SK-N-SH (cell line): ENCODE results near the gene PRAMEF27. TPM values are rescaled to one million over a fixed set of nuclear protein-coding genes. Genes with fewer than 3 reads are reported as not detected.
"Not testable (repeated sequence)": the region's sequence is repeated elsewhere in the genome, so short reads cannot be mapped to it uniquely, and the experiment has no call there.

Source experiments
- CTCF ChIA-PET: fragments of 300-600, 350-600 bp; formaldehyde crosslinking; extraction: SDS; loops from one replicate; lab custom pipeline; 2021; lab: Yijun Ruan, JAX
- POLR2A ChIA-PET: fragments of 350-600 bp; sonication (Branson Sonifier 250); formaldehyde crosslinking; extraction: SDS; loops from one replicate; lab custom pipeline; 2020; ENCODE audit warnings: antibody characterized with exemption, inconsistent platforms; lab: Yijun Ruan, JAX
- DNase-seq: peaks from one replicate; pipeline ENCODE4 v3.0.0; 2012
- H2AFZ ChIP-seq: fragments of 200-600 bp; sonication (generic); 2 replicates; pipeline ENCODE4 v1.8.1; 2016; ENCODE audit warnings: antibody characterized with exemption, mild to moderate bottlenecking, low read depth
- H3F3A ChIP-seq: fragments of 200-600 bp; sonication (generic); replicated peaks from 2 replicates; pipeline ENCODE3; 2016; ENCODE audit warnings: antibody characterized with exemption, mild to moderate bottlenecking; ENCODE audit not compliant: insufficient read depth
- H3K27ac ChIP-seq, 2 experiments: fragments of 200-500 bp in 1 of 2; fragments of 200-600 bp in 1 of 2; sonication (Bioruptor generic) in 1 of 2; sonication (generic), shearing (Covaris generic) in 1 of 2; 2 replicates each; pipeline versions ENCODE4 v1.5.1 to v1.6.1; 2014 to 2016; ENCODE audit warnings: low read depth in 2 of 2, inconsistent platforms in 1 of 2, low read length in 1 of 2, mild to moderate bottlenecking in 1 of 2, mixed read lengths in 1 of 2
- H3K27me3 ChIP-seq: fragments of 200-600 bp; sonication (generic), shearing (Covaris generic); 2 replicates; pipeline ENCODE4 v1.6.1; 2016; ENCODE audit warnings: mixed run types; ENCODE audit not compliant: insufficient read depth
- H3K36me3 ChIP-seq, 2 experiments: fragments of 200-500 bp in 1 of 2; fragments of 200-600 bp in 1 of 2; sonication (Bioruptor generic) in 1 of 2; sonication (generic) in 1 of 2; replicated peaks in 1 of 2; 2 replicates each; pipeline versions ENCODE3 to v1.5.1; 2014 to 2016; ENCODE audit warnings: low read length in 1 of 2, mild to moderate bottlenecking in 1 of 2; ENCODE audit not compliant: insufficient read depth in 2 of 2, control insufficient read depth in 1 of 2
- H3K4me1 ChIP-seq, 2 experiments: fragments of 200-500 bp in 1 of 2; fragments of 200-600 bp in 1 of 2; sonication (Bioruptor generic) in 1 of 2; sonication (generic), shearing (Covaris generic) in 1 of 2; 2 replicates each; pipeline versions ENCODE4 v1.5.1 to v1.6.1; 2014 to 2016; ENCODE audit warnings: low read depth in 1 of 2, low read length in 1 of 2, mixed run types in 1 of 2; ENCODE audit not compliant: insufficient read depth in 2 of 2, control insufficient read depth in 1 of 2
- H3K4me2 ChIP-seq: fragments of 200-600 bp; sonication (generic), shearing (Covaris generic); 2 replicates; pipeline ENCODE4 v1.6.1; 2017; ENCODE audit warnings: mixed run types
- H3K4me3 ChIP-seq, 2 experiments: fragments of 200-500 bp in 1 of 2; fragments of 200-600 bp in 1 of 2; sonication (Bioruptor generic) in 1 of 2; sonication (generic), shearing (Covaris generic) in 1 of 2; 2 replicates each; pipeline versions ENCODE4 v1.5.1 to v1.8.1; 2014 to 2016; ENCODE audit warnings: low read depth in 2 of 2, inconsistent platforms in 1 of 2, low read length in 1 of 2, mild to moderate bottlenecking in 1 of 2, mixed read lengths in 1 of 2, moderate library complexity in 1 of 2
- H3K79me2 ChIP-seq: fragments of 200-600 bp; sonication (generic); 2 replicates; pipeline ENCODE4 v1.8.1; 2017; ENCODE audit warnings: mild to moderate bottlenecking; ENCODE audit not compliant: insufficient read depth
- H3K9ac ChIP-seq: fragments of 200-600 bp; sonication (generic); 2 replicates; pipeline ENCODE4 v1.6.1; 2017; ENCODE audit warnings: mixed run types
- H3K9me2 ChIP-seq: fragments of 200-600 bp; sonication (generic); 2 replicates; pipeline ENCODE4 v1.6.1; 2017; ENCODE audit warnings: mixed run types
- H3K9me3 ChIP-seq: fragments of 200-600 bp; sonication (generic); 2 replicates; pipeline ENCODE4 v1.6.1; 2017; ENCODE audit warnings: mixed run types, mild to moderate bottlenecking, moderate library complexity
- H4K20me1 ChIP-seq: fragments of 200-600 bp; sonication (generic); 2 replicates; pipeline ENCODE4 v1.6.1; 2017; ENCODE audit warnings: mild to moderate bottlenecking, mixed run types; ENCODE audit not compliant: insufficient read depth
- whole genome bisulfite sequencing: methylation state at CpG from one replicate; pipeline ENCODE4 v1.1.6; 2017; ENCODE audit warnings: low lambda C conversion rate; 5-methylcytosine and 5-hydroxymethylcytosine counted together
- polyA plus RNA-seq, 3 experiments: library from polyadenylated mRNA; depleted of rRNA; stranded (reverse); fragments of >200 nt; gene quantifications; 2 replicates each; pipeline ENCODE4 v1.2.3, GENCODE V29; 2012

Gene PRAMEF27
- not detected in 2 replicates for polyA plus RNA-seq (2012; rRNA removed)
- not detected in 2 replicates for polyA plus RNA-seq (2012; cell fraction: cytosol; rRNA removed)
- polyA plus RNA-seq (2012; cell fraction: nucleus; rRNA removed), result 0.06 TPM in 1 of 2 replicates, not detected in the other

DNA sequence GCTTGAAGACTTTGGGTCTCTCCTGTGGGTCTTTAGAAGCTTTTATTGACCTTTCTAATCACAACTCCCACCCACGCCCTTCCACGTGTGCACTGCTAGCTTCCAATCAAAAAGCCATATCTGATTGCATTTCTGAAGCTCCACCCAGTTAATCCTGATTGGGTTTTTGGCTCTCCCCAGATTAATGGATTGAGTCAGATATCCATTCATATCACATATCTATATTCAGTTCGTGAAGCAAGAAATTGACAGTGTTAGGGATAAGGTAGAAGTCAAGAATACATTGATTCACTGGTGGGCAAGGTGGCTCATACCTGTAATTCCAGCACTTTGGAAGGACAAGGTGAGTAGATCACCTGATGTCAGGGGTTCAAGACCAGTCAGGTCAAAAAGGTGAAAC is at the start of gene PRAMEF27:
Gene PRAMEF27 (minus strand): TSS at position 101 of the 400 bp plus-strand sequence. CDS start 2,916 bp downstream, outside the sequence.
- H3K27ac ChIP-seq, H3K9me2 ChIP-seq, POLR2A ChIA-PET, H2AFZ ChIP-seq, H3K9me3 ChIP-seq, H3K9ac ChIP-seq, DNase-seq, H4K20me1 ChIP-seq, H3K4me2 ChIP-seq, H3K27me3 ChIP-seq, H3K36me3 ChIP-seq, H3K4me1 ChIP-seq, H3K4me3 ChIP-seq, CTCF ChIA-PET, H3K79me2 ChIP-seq, H3F3A ChIP-seq: not testable (repeated sequence)
- WGBS, result 0% methylated on average over 3 of the region's 3 CpGs

- CTCF ChIA-PET, POLR2A ChIA-PET, H3K9me2 ChIP-seq, H3F3A ChIP-seq, DNase-seq, H3K27ac ChIP-seq, H3K4me3 ChIP-seq, H3K36me3 ChIP-seq, H3K4me1 ChIP-seq, H3K9me3 ChIP-seq, H4K20me1 ChIP-seq, H3K9ac ChIP-seq, H3K79me2 ChIP-seq, H3K4me2 ChIP-seq, H3K27me3 ChIP-seq, H2AFZ ChIP-seq: not testable (repeated sequence)
- no CpG with 5 or more reads among the region's 4 CpGs for WGBS
Observed at GRCh38 chr1:13070474-13070873, 14.1 kb upstream of the PRAMEF27 start, which contains the start of gene PRAMEF25. Gene PRAMEF25 (plus strand): TSS chr1:13070774. CDS start chr1:13073694, 2,920 bp downstream.

DNA sequence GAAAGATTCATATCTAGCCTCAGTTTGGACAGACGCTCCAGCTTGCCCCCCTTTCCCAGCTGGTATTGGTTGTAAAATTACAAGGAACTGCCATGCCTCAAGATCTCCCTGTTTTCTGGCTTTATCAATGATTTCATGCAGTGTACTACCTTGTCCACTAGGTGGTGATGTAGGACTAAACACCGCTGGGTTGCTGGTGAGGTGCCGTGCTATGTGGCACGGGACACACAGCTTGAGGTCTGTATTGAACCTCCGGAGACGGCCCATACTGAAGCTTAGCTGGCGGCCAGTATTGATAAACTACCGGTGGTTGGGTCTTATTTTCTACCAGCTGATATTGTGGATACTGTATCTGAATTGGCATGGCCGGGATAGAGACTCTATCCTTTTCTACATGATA is 36.5 kb downstream of the PRAMEF27 start:
- H3K4me2 ChIP-seq, CTCF ChIA-PET, H3K9me2 ChIP-seq, DNase-seq, H3K27me3 ChIP-seq, H3K4me3 ChIP-seq, H3K79me2 ChIP-seq, POLR2A ChIA-PET, H3K27ac ChIP-seq, H3F3A ChIP-seq, H2AFZ ChIP-seq, H3K4me1 ChIP-seq, H3K9me3 ChIP-seq, H3K9ac ChIP-seq, H3K36me3 ChIP-seq, H4K20me1 ChIP-seq: not testable (repeated sequence)
- no CpG with 5 or more reads among the region's 9 CpGs for WGBS

DNA sequence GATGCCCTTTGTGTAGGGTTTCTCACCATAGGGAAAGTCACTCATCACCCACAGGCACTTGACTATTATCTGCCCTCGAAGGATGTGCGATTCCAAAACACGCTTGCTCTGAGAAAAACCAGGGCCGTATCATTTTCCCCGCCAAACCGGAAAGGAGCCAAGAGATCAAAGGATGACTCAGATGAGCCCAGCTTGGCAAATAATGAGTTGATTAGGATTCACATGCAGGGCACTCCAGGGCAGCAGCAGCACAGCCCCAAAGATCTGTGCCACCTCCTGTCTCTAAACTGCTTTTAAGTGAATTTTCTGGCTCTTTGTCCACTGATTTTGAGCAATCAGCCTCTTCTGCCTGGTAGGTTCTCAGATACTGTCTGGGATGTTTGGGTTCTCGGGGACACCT is 44.4 kb downstream of the PRAMEF27 start:
- H3K4me3 ChIP-seq, H4K20me1 ChIP-seq, DNase-seq, H3F3A ChIP-seq, H3K4me1 ChIP-seq, H3K4me2 ChIP-seq, H3K9ac ChIP-seq, CTCF ChIA-PET, POLR2A ChIA-PET, H3K9me3 ChIP-seq, H3K9me2 ChIP-seq, H3K79me2 ChIP-seq, H3K27ac ChIP-seq, H2AFZ ChIP-seq, H3K36me3 ChIP-seq, H3K27me3 ChIP-seq: not testable (repeated sequence)
- WGBS, result no CpG with 5 or more reads among the region's 7 CpGs

DNA sequence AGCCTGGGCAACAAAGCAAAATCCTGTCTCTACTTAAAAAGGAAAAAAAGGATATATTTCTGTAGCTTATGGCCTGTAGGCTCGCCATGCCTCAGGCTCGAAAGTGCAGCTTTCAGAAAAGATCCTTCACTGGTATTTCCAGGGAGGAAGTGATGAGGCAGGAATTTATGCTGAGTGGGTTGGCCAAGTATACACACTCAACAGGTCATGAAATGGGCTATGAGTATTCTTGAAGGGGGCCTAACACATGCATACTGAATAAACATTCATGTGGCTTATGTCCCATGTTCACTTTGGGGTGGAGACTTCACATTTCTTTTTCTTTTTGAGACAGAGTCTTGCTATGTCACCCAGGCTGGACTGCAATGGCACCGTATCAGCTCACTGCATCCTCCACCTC is 47.0 kb downstream of the PRAMEF27 start:
- H3K36me3 ChIP-seq, H3K4me1 ChIP-seq, H2AFZ ChIP-seq, H3K4me3 ChIP-seq, H3K9ac ChIP-seq, H3K9me2 ChIP-seq, CTCF ChIA-PET, H3K4me2 ChIP-seq, H3F3A ChIP-seq, H3K9me3 ChIP-seq, H3K27me3 ChIP-seq, POLR2A ChIA-PET, DNase-seq, H4K20me1 ChIP-seq, H3K27ac ChIP-seq, H3K79me2 ChIP-seq: not testable (repeated sequence)
- WGBS, result no CpG with 5 or more reads among the region's 3 CpGs

GRCh38 chr1:13005732-13006131 is 50.6 kb downstream of the PRAMEF27 start:
- H3K9ac ChIP-seq, H3K79me2 ChIP-seq, H3K4me1 ChIP-seq, POLR2A ChIA-PET, H3K9me3 ChIP-seq, H3K9me2 ChIP-seq, H3F3A ChIP-seq, H3K27me3 ChIP-seq, H3K27ac ChIP-seq, DNase-seq, H2AFZ ChIP-seq, H3K4me3 ChIP-seq, H3K4me2 ChIP-seq, H3K36me3 ChIP-seq, H4K20me1 ChIP-seq, CTCF ChIA-PET: not testable (repeated sequence)
- 13% methylated on average over 2 of the region's 4 CpGs for WGBS
